Activated naive CD4-positive, alpha-beta T cell treated with anti-CD3 and anti-CD28 coated beads, Interleukin-2, amount 50 U/mL, for 16 hours (primary cell): ENCODE measurements around the gene VKORC1L1.
"Not testable (repeated sequence)": the region's sequence is repeated elsewhere in the genome, so short reads cannot be mapped to it uniquely, and the experiment has no call there.

Source experiments
- DNase-seq: peaks from one replicate; pipeline ENCODE4 v3.0.0-alpha.2; 2020

Gene VKORC1L1

GRCh38 chr7:65872776-65873581 lies at the start of gene VKORC1L1:
TSS of gene VKORC1L1 (plus strand) at chr7:65873074. CDS start at chr7:65873372, 298 bp downstream.
- peak; percentile 97 for DNase-seq

GRCh38 chr7:65827366-65827765 lies 45.5 kb upstream of the VKORC1L1 start:
- DNase-seq = no peak

- no peak for DNase-seq
Observed at GRCh38 chr7:65832281-65832680, 40.6 kb upstream of the VKORC1L1 start.

GRCh38 chr7:65836684-65837083 lies 36.2 kb upstream of the VKORC1L1 start:
- not testable (repeated sequence) for DNase-seq

- DNase-seq = not testable (repeated sequence)
Observed at GRCh38 chr7:65837541-65837956, 35.3 kb upstream of the VKORC1L1 start.

GRCh38 chr7:65839846-65840245 lies 33.0 kb upstream of the VKORC1L1 start:
- no peak for DNase-seq

GRCh38 chr7:65840446-65840845 lies 32.4 kb upstream of the VKORC1L1 start:
- no peak for DNase-seq

- not testable (repeated sequence) for DNase-seq
Observed at GRCh38 chr7:65843616-65844015, 29.3 kb upstream of the VKORC1L1 start.

GRCh38 chr7:65846008-65846570 lies 26.8 kb upstream of the VKORC1L1 start:
- no peak for DNase-seq

GRCh38 chr7:65853426-65853825 lies 19.4 kb upstream of the VKORC1L1 start:
- not testable (repeated sequence) for DNase-seq

- not testable (repeated sequence) for DNase-seq
Observed at GRCh38 chr7:65853892-65854291, 19.0 kb upstream of the VKORC1L1 start.

- DNase-seq = not testable (repeated sequence)
Observed at GRCh38 chr7:65857321-65857894, 15.5 kb upstream of the VKORC1L1 start.

GRCh38 chr7:65858660-65859059 lies 14.2 kb upstream of the VKORC1L1 start:
- DNase-seq = not testable (repeated sequence)

- not testable (repeated sequence) for DNase-seq
Observed at GRCh38 chr7:65866244-65866643, 6.6 kb upstream of the VKORC1L1 start.

GRCh38 chr7:65867681-65868080 lies 5.2 kb upstream of the VKORC1L1 start:
- not testable (repeated sequence) for DNase-seq

- DNase-seq = not testable (repeated sequence)
Observed at GRCh38 chr7:65869312-65869711, 3.6 kb upstream of the VKORC1L1 start.

GRCh38 chr7:65871451-65871850 lies 1.4 kb upstream of the VKORC1L1 start:
- not testable (repeated sequence) for DNase-seq

- DNase-seq = peak; percentile 27
Observed at GRCh38 chr7:65873582-65874193, 814 bp downstream of the VKORC1L1 start.

- not testable (repeated sequence) for DNase-seq
Observed at GRCh38 chr7:65875715-65876114, 2.8 kb downstream of the VKORC1L1 start.

GRCh38 chr7:65879292-65880153 lies 6.6 kb downstream of the VKORC1L1 start:
- not testable (repeated sequence) for DNase-seq

- not testable (repeated sequence) for DNase-seq
Observed at GRCh38 chr7:65880242-65880641, 7.4 kb downstream of the VKORC1L1 start.

GRCh38 chr7:65884983-65885382 lies 12.1 kb downstream of the VKORC1L1 start:
- not testable (repeated sequence) for DNase-seq
